ENCODE results near the gene TNKS2.

Gene TNKS2

GRCh38 chr10:91843083-91843482 is 44.9 kb downstream of the TNKS2 start:
- DNase-seq (ENCODE audit: low spot score) (no peak), ATAC-seq (ENCODE audit: low read depth) (no peak)
- Histone ChIP-seq H3K9me3 (ENCODE audit: severe bottlenecking) (no peaks in the 10 kb centered on the region), H3K4me3 (ENCODE audit: severe bottlenecking) (no peak overlapping the region), H3K27ac (ENCODE audit: poor library complexity, severe bottlenecking) (no peak overlapping the region), H3K27me3 (ENCODE audit: insufficient read depth, poor library complexity, severe bottlenecking) (no peaks in the 10 kb centered on the region), H3K4me1 (ENCODE audit: insufficient read depth, poor library complexity, severe bottlenecking) (no peaks in the 10 kb centered on the region), H3K36me3 (ENCODE audit: low read depth) (peaks cover 95% of the 10 kb centered on the region)
- TF ChIP-seq CTCF (IDR thresholded peaks at IDR 0.05; ENCODE audit: poor library complexity, severe bottlenecking): no peak

- Histone ChIP-seq H3K27ac (ENCODE audit: poor library complexity, severe bottlenecking) (no peak overlapping the region), H3K4me3 (ENCODE audit: severe bottlenecking) (no peak overlapping the region), H3K9me3 (ENCODE audit: severe bottlenecking) (no peaks in the 10 kb centered on the region), H3K4me1 (ENCODE audit: insufficient read depth, poor library complexity, severe bottlenecking) (no peaks in the 10 kb centered on the region), H3K27me3 (ENCODE audit: insufficient read depth, poor library complexity, severe bottlenecking) (no peaks in the 10 kb centered on the region), H3K36me3 (ENCODE audit: low read depth) (peaks cover 99% of the 10 kb centered on the region)
- DNase-seq (ENCODE audit: low spot score): no peak
- peak; percentile 70 for TF ChIP-seq CTCF (IDR thresholded peaks at IDR 0.05; ENCODE audit: poor library complexity, severe bottlenecking)
- ATAC-seq (ENCODE audit: low read depth): no peak
These were observed 58.4 kb downstream of the TNKS2 start for GRCh38 chr10:91856637-91857036.

- TF ChIP-seq CTCF (IDR thresholded peaks at IDR 0.05; ENCODE audit: poor library complexity, severe bottlenecking): no peak
- Histone ChIP-seq H3K27me3 (ENCODE audit: insufficient read depth, poor library complexity, severe bottlenecking) (no peaks in the 10 kb centered on the region), H3K36me3 (ENCODE audit: low read depth) (peaks cover 88% of the 10 kb centered on the region), H3K27ac (ENCODE audit: poor library complexity, severe bottlenecking) (no peak overlapping the region), H3K9me3 (ENCODE audit: severe bottlenecking) (no peaks in the 10 kb centered on the region), H3K4me3 (ENCODE audit: severe bottlenecking) (no peak overlapping the region), H3K4me1 (ENCODE audit: insufficient read depth, poor library complexity, severe bottlenecking) (no peaks in the 10 kb centered on the region)
- DNase-seq (ENCODE audit: low spot score): no peak
- no peak for ATAC-seq (ENCODE audit: low read depth)
These were observed 62.7 kb downstream of the TNKS2 start for GRCh38 chr10:91860885-91861284.

GRCh38 chr10:91864099-91864498 is 65.9 kb downstream of the TNKS2 start:
- Histone ChIP-seq H3K27me3 (ENCODE audit: insufficient read depth, poor library complexity, severe bottlenecking) (no peaks in the 10 kb centered on the region), H3K4me3 (ENCODE audit: severe bottlenecking) (no peak overlapping the region), H3K27ac (ENCODE audit: poor library complexity, severe bottlenecking) (no peak overlapping the region), H3K36me3 (ENCODE audit: low read depth) (peaks cover 56% of the 10 kb centered on the region), H3K4me1 (ENCODE audit: insufficient read depth, poor library complexity, severe bottlenecking) (no peaks in the 10 kb centered on the region), H3K9me3 (ENCODE audit: severe bottlenecking) (no peaks in the 10 kb centered on the region)
- DNase-seq (ENCODE audit: low spot score): no peak
- TF ChIP-seq CTCF (IDR thresholded peaks at IDR 0.05; ENCODE audit: poor library complexity, severe bottlenecking): no peak
- ATAC-seq (ENCODE audit: low read depth): no peak

GRCh38 chr10:91864744-91865143 is 66.5 kb downstream of the TNKS2 start:
- ATAC-seq (ENCODE audit: low read depth): no peak
- H3K36me3 ChIP-seq (ENCODE audit: low read depth): peaks cover 50% of the 10 kb centered on the region
- DNase-seq (ENCODE audit: low spot score): no peak

More at GRCh38 chr10:91864744-91865143, 66.5 kb downstream of the TNKS2 start:
- no peaks in the 10 kb centered on the region for H3K4me1 ChIP-seq (ENCODE audit: insufficient read depth, poor library complexity, severe bottlenecking)
- no peak overlapping the region for H3K27ac ChIP-seq (ENCODE audit: poor library complexity, severe bottlenecking)
- H3K9me3 ChIP-seq (ENCODE audit: severe bottlenecking): no peaks in the 10 kb centered on the region
- no peak for TF ChIP-seq CTCF (IDR thresholded peaks at IDR 0.05; ENCODE audit: poor library complexity, severe bottlenecking)
- H3K27me3 ChIP-seq (ENCODE audit: insufficient read depth, poor library complexity, severe bottlenecking): no peaks in the 10 kb centered on the region
- H3K4me3 ChIP-seq (ENCODE audit: severe bottlenecking): no peak overlapping the region
